Endodermal cell (in vitro differentiated cells): ENCODE measurements around the gene DSCAML1. TPM values are rescaled to one million over a fixed set of nuclear protein-coding genes. Genes with fewer than 3 reads are reported as not detected.
A peak's percentile ranks its signal among the peaks of the same experiment; 100 is the strongest.

Source experiments
- DNase-seq: peaks from one replicate; pipeline ENCODE4 v3.0.0-alpha.2; 2017
- H3K27ac ChIP-seq: 2 replicates; pipeline ENCODE4 v1.5.1; 2013; ENCODE audit warnings: mild to moderate bottlenecking, low read depth, low read length, moderate library complexity
- H3K27me3 ChIP-seq: 2 replicates; pipeline ENCODE4 v1.6.1; 2013; ENCODE audit warnings: mild to moderate bottlenecking, low read length, moderate library complexity; ENCODE audit not compliant: insufficient read depth, control insufficient read depth, poor library complexity, severe bottlenecking
- H3K36me3 ChIP-seq: 2 replicates; pipeline ENCODE4 v1.7.0; 2013; ENCODE audit warnings: mild to moderate bottlenecking, low read length, moderate library complexity; ENCODE audit not compliant: control insufficient read depth, insufficient read depth
- H3K4me1 ChIP-seq: one replicate; pipeline ENCODE4 v1.7.0; 2013; ENCODE audit warnings: low read length; ENCODE audit not compliant: control insufficient read depth, insufficient read depth
- H3K4me3 ChIP-seq: 2 replicates; pipeline ENCODE4 v1.5.1; 2013; ENCODE audit warnings: mild to moderate bottlenecking, low read length, moderate library complexity
- H3K9ac ChIP-seq: 2 replicates; pipeline ENCODE4 v1.6.1; 2013; ENCODE audit warnings: mild to moderate bottlenecking, low read length, moderate library complexity; ENCODE audit not compliant: poor library complexity, severe bottlenecking; ENCODE audit errors: extremely low read depth
- H3K9me3 ChIP-seq: 2 replicates; pipeline ENCODE4 v1.6.1; 2013; ENCODE audit warnings: mild to moderate bottlenecking, low read length, moderate library complexity; ENCODE audit not compliant: control insufficient read depth
- H3K27ac Mint-ChIP-seq: 2 replicates; pipeline ENCODE4 v1.8.0; 2020; ENCODE audit warnings: mixed read lengths
- H3K27me3 Mint-ChIP-seq: 2 replicates; pipeline ENCODE4 v1.8.0; 2021; ENCODE audit warnings: mild to moderate bottlenecking, mixed read lengths; ENCODE audit not compliant: insufficient read depth
- H3K36me3 Mint-ChIP-seq: 2 replicates; pipeline ENCODE4 v1.8.0; 2020; ENCODE audit warnings: low read depth, mixed read lengths
- H3K4me1 Mint-ChIP-seq: 2 replicates; pipeline ENCODE4 v1.8.0; 2020; ENCODE audit warnings: mixed read lengths
- H3K4me3 Mint-ChIP-seq: 2 replicates; pipeline ENCODE4 v1.8.0; 2020; ENCODE audit warnings: mild to moderate bottlenecking, moderate library complexity, mixed read lengths
- H3K9me3 Mint-ChIP-seq: 2 replicates; pipeline ENCODE4 v1.8.0; 2020; ENCODE audit warnings: mild to moderate bottlenecking, mixed read lengths
- CTCF ChIP-seq: fragments of 200-600 bp; sonication (generic); conservative IDR thresholded peaks from 2 replicates; pipeline ENCODE4 v1.5.0; 2021; ENCODE audit warnings: antibody characterized with exemption, mild to moderate bottlenecking
- WGBS, 2 experiments: methylation state at CpG; one replicate each; pipeline versions ENCODE4 v1.1.5 to v1.1.7; 2013; ENCODE audit warnings: missing lambda C conversion rate in 2 of 2, mixed read lengths in 1 of 2; ENCODE audit not compliant: insufficient coverage in 1 of 2, insufficient read length in 1 of 2; 5-methylcytosine and 5-hydroxymethylcytosine counted together
- total RNA-seq, 2 donors: library from RNA; stranded (reverse); fragmentation: NEBNext Ultra II Directional in 1 of 2; extraction: Animal tissue kit (Norgen Biotek cat#: 25700) in 1 of 2; gene quantifications; 2 replicates in 1 of 2; 3 replicates in 1 of 2; pipeline ENCODE4 v1.2.1, GENCODE V29; 2021

Gene DSCAML1
- total RNA-seq, 2 donors from 2014 or later: 5.6 to 10.9 TPM

GRCh38 chr11:117631336-117632140 lies 165.5 kb downstream of the DSCAML1 start:
- Histone ChIP-seq H3K4me1 (no peaks in the 10 kb centered on the region), H3K4me3 (no peak overlapping the region), H3K9ac (no peak overlapping the region), H3K9me3 (no peaks in the 10 kb centered on the region), H3K36me3 (no peaks in the 10 kb centered on the region), H3K27me3 (peaks cover 80% of the 10 kb centered on the region), H3K27ac (no peak overlapping the region)
- peak; percentile 36 for TF ChIP-seq CTCF
- Mint-ChIP-seq H3K27ac (no peak overlapping the region), H3K9me3 (no peaks in the 10 kb centered on the region), H3K36me3 (no peaks in the 10 kb centered on the region), H3K4me3 (no peak overlapping the region), H3K4me1 (peaks cover 7% of the 10 kb centered on the region), H3K27me3 (peaks cover 77% of the 10 kb centered on the region)
- no peak for DNase-seq
- 91 to 93% methylated on average over 7 to 11 of the region's 11 CpGs for WGBS, 2 experiments

GRCh38 chr11:117629891-117630538 lies 167.0 kb downstream of the DSCAML1 start:
- TF ChIP-seq CTCF: no peak
- Histone ChIP-seq H3K27ac (no peak overlapping the region), H3K4me3 (no peak overlapping the region), H3K27me3 (peaks cover 80% of the 10 kb centered on the region), H3K4me1 (no peaks in the 10 kb centered on the region), H3K9me3 (no peaks in the 10 kb centered on the region), H3K9ac (no peak overlapping the region), H3K36me3 (no peaks in the 10 kb centered on the region)
- H3K9me3 Mint-ChIP-seq: no peaks in the 10 kb centered on the region
- no peak for DNase-seq
- 89 to 90% methylated on average over 2 to 8 of the region's 9 CpGs for WGBS, 2 experiments
- no peaks in the 10 kb centered on the region for H3K36me3 Mint-ChIP-seq
- H3K27ac Mint-ChIP-seq: no peak overlapping the region
- H3K4me3 Mint-ChIP-seq: no peak overlapping the region
- peaks cover 10% of the 10 kb centered on the region for H3K4me1 Mint-ChIP-seq
- peaks cover 77% of the 10 kb centered on the region for H3K27me3 Mint-ChIP-seq

- Mint-ChIP-seq H3K4me3 (no peak overlapping the region), H3K36me3 (no peaks in the 10 kb centered on the region), H3K27me3 (peaks cover 77% of the 10 kb centered on the region), H3K27ac (no peak overlapping the region), H3K4me1 (peaks cover 19% of the 10 kb centered on the region), H3K9me3 (no peaks in the 10 kb centered on the region)
- WGBS, 2 experiments: 93 to 96% methylated on average over 3 to 6 of the region's 6 CpGs
- TF ChIP-seq CTCF: no peak
- no peaks in the 10 kb centered on the region for H3K9me3 ChIP-seq
- H3K27ac ChIP-seq: no peak overlapping the region
- DNase-seq: no peak
- no peaks in the 10 kb centered on the region for H3K4me1 ChIP-seq
- peaks cover 80% of the 10 kb centered on the region for H3K27me3 ChIP-seq
- H3K4me3 ChIP-seq: no peak overlapping the region
- H3K9ac ChIP-seq: no peak overlapping the region
- H3K36me3 ChIP-seq: no peaks in the 10 kb centered on the region
These were observed 167.9 kb downstream of the DSCAML1 start for GRCh38 chr11:117629146-117629545.
